OCI-LY7 (cell line): ENCODE measurements around the gene TMEM253. TPM values are rescaled to one million over a fixed set of nuclear protein-coding genes. Genes with fewer than 3 reads are reported as not detected.
A peak's percentile ranks its signal among the peaks of the same experiment; 100 is the strongest.

Experiments
- BruUV-seq: library from RNA; stranded (reverse); fragments of 400-500 nt; replicated peaks from 2 replicates; lab custom pipeline; 2021; lab: Mats Ljungman, UMichigan
- CTCF ChIA-PET: fragments of 300-600 bp; sonication (Branson Sonifier 250); formaldehyde crosslinking; loops from one replicate; lab custom pipeline; 2022; ENCODE audit warnings: antibody characterized with exemption; ENCODE audit not compliant: unreplicated experiment; lab: Charles Lee
- POLR2A ChIA-PET: fragments of 300-600 bp; sonication (Branson Sonifier 250); formaldehyde crosslinking; loops from one replicate; lab custom pipeline; 2022; ENCODE audit warnings: antibody characterized with exemption; lab: Charles Lee
- DNase-seq: peaks from one replicate; pipeline ENCODE4 v3.0.0-alpha.2; 2015; ENCODE audit warnings: low spot score
- H2AFZ ChIP-seq: fragments of 200-600 bp; sonication (generic), shearing (Covaris generic); 2 replicates; pipeline ENCODE4 v1.6.1; 2014; ENCODE audit warnings: mild to moderate bottlenecking, antibody characterized with exemption, low read length, moderate library complexity
- H3K27ac ChIP-seq: fragments of 200-600 bp; sonication (generic); 2 replicates; pipeline ENCODE4 v1.5.1; 2014; ENCODE audit warnings: mixed run types, low read depth, mild to moderate bottlenecking, moderate library complexity, low read length, inconsistent platforms; ENCODE audit not compliant: poor library complexity, severe bottlenecking
- H3K36me3 ChIP-seq: fragments of 200-600 bp; sonication (generic); 2 replicates; pipeline ENCODE4 v1.6.1; 2014; ENCODE audit warnings: mild to moderate bottlenecking, antibody characterized with exemption, low read length, moderate library complexity, mixed read lengths; ENCODE audit not compliant: insufficient read depth
- H3K4me1 ChIP-seq: fragments of 200-600 bp; sonication (generic); 2 replicates; pipeline ENCODE4 v1.5.1; 2014; ENCODE audit warnings: mild to moderate bottlenecking, low read length; ENCODE audit not compliant: insufficient read depth, poor library complexity, severe bottlenecking
- H3K4me2 ChIP-seq: fragments of 200-600 bp; sonication (generic); 2 replicates; pipeline ENCODE4 v1.6.1; 2014; ENCODE audit warnings: mild to moderate bottlenecking, low read length
- H3K4me3 ChIP-seq: fragments of 200-600 bp; sonication (generic); 2 replicates; pipeline ENCODE4 v1.5.1; 2014; ENCODE audit warnings: mild to moderate bottlenecking, low read depth, low read length; ENCODE audit not compliant: poor library complexity, severe bottlenecking
- H3K79me2 ChIP-seq: fragments of 200-600 bp; sonication (generic); 2 replicates; pipeline ENCODE4 v1.6.1; 2016; ENCODE audit warnings: low read depth, mild to moderate bottlenecking, low read length, moderate library complexity, mixed read lengths; ENCODE audit not compliant: insufficient read depth
- H3K9me2 ChIP-seq: fragments of 200-600 bp; sonication (generic); 2 replicates; pipeline ENCODE4 v1.6.1; 2016; ENCODE audit warnings: mild to moderate bottlenecking, low read length, mixed read lengths; ENCODE audit not compliant: insufficient read depth
- H3K9me3 ChIP-seq: fragments of 200-600 bp; sonication (generic); 2 replicates; pipeline ENCODE4 v1.6.1; 2014; ENCODE audit warnings: mild to moderate bottlenecking, mixed run types, low read length, mixed read lengths
- H4K20me1 ChIP-seq: fragments of 200-600 bp; sonication (generic); 2 replicates; pipeline ENCODE4 v1.6.1; 2014; ENCODE audit warnings: mild to moderate bottlenecking, antibody characterized with exemption, low read length, moderate library complexity, mixed read lengths; ENCODE audit not compliant: insufficient read depth
- CTCF ChIP-seq: fragments of 200-600 bp; sonication (generic); conservative IDR thresholded peaks from 2 replicates; pipeline ENCODE4 v1.5.1; 2014; ENCODE audit warnings: mild to moderate bottlenecking, antibody characterized with exemption, low read length, moderate library complexity, mixed read lengths
- EZH2phosphoT487 ChIP-seq: fragments of 200-600 bp; sonication (generic); IDR thresholded peaks from 2 replicates; pipeline ENCODE4 v1.6.1; 2018; ENCODE audit warnings: low read depth, borderline replicate concordance, mild to moderate bottlenecking, mixed run types, antibody characterized with exemption, low read length, moderate library complexity, mixed read lengths
- intact Hi-C: fragments of 100-400 bp; cut with micrococcal nuclease; formaldehyde crosslinking; loops from one replicate; pipeline ENCODE4 v1.10.0; 2022; ENCODE audit not compliant: unreplicated experiment
- total RNA-seq, 2 experiments: library from RNA; depleted of rRNA in 1 of 2; stranded (reverse); fragments of >200 nt in 1 of 2; shearing (Covaris generic) in 1 of 2; gene quantifications; 2 replicates each; pipeline ENCODE4 v1.2.3, GENCODE V29; 2014 to 2022

Gene TMEM253
- total RNA-seq, 2 experiments from 2014 or later: 0.88 TPM; not detected in 1

DNA sequence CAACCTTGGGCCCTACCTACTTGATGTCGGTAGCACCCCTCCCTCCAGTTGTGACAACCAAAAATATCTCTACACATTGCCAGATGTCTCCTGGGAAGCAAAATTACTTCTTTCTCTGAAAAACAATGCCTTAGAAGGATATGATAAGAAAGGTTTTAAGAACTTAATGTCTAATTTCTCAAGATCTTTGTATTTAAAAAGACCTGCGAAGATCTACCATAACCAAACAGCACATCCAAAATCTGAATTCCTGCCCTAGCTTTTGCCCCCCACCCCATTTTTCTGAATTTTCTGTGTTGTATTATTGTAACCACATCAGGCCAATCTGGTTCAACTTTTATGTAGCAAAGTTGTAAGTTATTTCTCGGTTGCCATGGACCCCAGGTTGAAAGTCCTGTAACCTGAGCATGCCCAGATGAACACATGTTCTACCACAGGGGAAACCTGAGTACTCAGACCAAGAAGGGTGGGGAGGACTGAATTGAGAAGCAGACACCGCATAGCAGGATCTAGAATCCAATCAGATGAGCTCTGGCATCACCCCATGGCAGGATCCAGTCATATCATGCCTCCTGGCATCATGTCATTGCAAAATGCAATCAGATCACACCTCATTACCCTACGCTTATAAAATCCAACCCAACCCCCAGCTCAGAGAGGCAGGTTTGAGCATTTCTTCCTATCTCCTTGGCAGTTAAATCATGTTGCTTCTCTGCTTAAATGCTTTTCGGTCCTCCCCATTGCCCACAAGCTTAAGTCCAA, 8.7 kb downstream of the TMEM253 start:
- ChIA-PET CTCF (interaction anchor here (0.8 to 1.0 kb wide), 2 partner anchors 95 kb away, joined by 3 read pairs; no protein-coding TSS in a partner anchor), POLR2A (interaction anchor here (0.8 kb wide), 2 partner anchors 14 to 66 kb away, joined by 4 read pairs; no protein-coding TSS in a partner anchor)
- H3K9me2 ChIP-seq: no peaks in the 10 kb centered on the region
- intact Hi-C loops: loop anchor here (10.0 kb wide), 1 partner anchor 425 kb away; the partner anchor contains the start of genes ANG and RNASE4
- TF ChIP-seq EZH2phosphoT487 (no peak), CTCF (no peak)
- H2AFZ ChIP-seq: no peak overlapping the region
- H4K20me1 ChIP-seq: no peaks in the 10 kb centered on the region
- H3K79me2 ChIP-seq: no peaks in the 10 kb centered on the region
- no peaks in the 10 kb centered on the region for H3K9me3 ChIP-seq
- H3K4me2 ChIP-seq: peak overlapping the region; percentile 32; the same call in 1 of the 2 replicates
- H3K4me3 ChIP-seq: no peak overlapping the region
- H3K27ac ChIP-seq: no peak overlapping the region
- peaks cover 23% of the 10 kb centered on the region for H3K4me1 ChIP-seq
- H3K36me3 ChIP-seq: no peaks in the 10 kb centered on the region
- DNase-seq: no peak
- BruUV-seq: no TSS peak

- ChIA-PET POLR2A (interaction anchor here (0.5 to 1.6 kb wide), 2 partner anchors 73 to 97 kb away, joined by 3 read pairs; no protein-coding TSS in a partner anchor), CTCF (no interaction called here)
- intact Hi-C loops: no loop called here
- H3K4me1 ChIP-seq: peaks cover 11% of the 10 kb centered on the region
- no peaks in the 10 kb centered on the region for H3K9me2 ChIP-seq
- TF ChIP-seq CTCF (no peak), EZH2phosphoT487 (no peak)
- H3K4me3 ChIP-seq: no peak overlapping the region
- H3K79me2 ChIP-seq: no peaks in the 10 kb centered on the region
- DNase-seq: no peak
- no peak overlapping the region for H2AFZ ChIP-seq
- no peak overlapping the region for H3K27ac ChIP-seq
- no peak overlapping the region for H3K4me2 ChIP-seq
- H4K20me1 ChIP-seq: no peaks in the 10 kb centered on the region
- no peaks in the 10 kb centered on the region for H3K36me3 ChIP-seq
- H3K9me3 ChIP-seq: no peaks in the 10 kb centered on the region
- BruUV-seq: no TSS peak
Measured at GRCh38 chr14:21112255-21112654, 11.4 kb downstream of the TMEM253 start.

- Histone ChIP-seq H3K4me2 (no peak overlapping the region), H3K4me3 (no peak overlapping the region), H3K4me1 (peaks cover 11% of the 10 kb centered on the region), H3K36me3 (no peaks in the 10 kb centered on the region), H2AFZ (no peak overlapping the region), H3K9me2 (no peaks in the 10 kb centered on the region), H3K27ac (no peak overlapping the region), H3K9me3 (no peaks in the 10 kb centered on the region), H3K79me2 (no peaks in the 10 kb centered on the region), H4K20me1 (no peaks in the 10 kb centered on the region)
- no peak for TF ChIP-seq CTCF
- no peak for TF ChIP-seq EZH2phosphoT487
- POLR2A ChIA-PET: interaction anchor here (1.0 to 1.6 kb wide), 2 partner anchors 10 to 98 kb away, joined by 3 read pairs; no protein-coding TSS in a partner anchor
- CTCF ChIA-PET: no interaction called here
- intact Hi-C loops: no loop called here
- no TSS peak for BruUV-seq
- no peak for DNase-seq
Measured at GRCh38 chr14:21113369-21113768, 12.5 kb downstream of the TMEM253 start.
